Measurements from ENCODE around the gene TIMP2. TPM values are rescaled to one million over a fixed set of nuclear protein-coding genes. Genes with fewer than 3 reads are reported as not detected.

Gene TIMP2
- total RNA-seq, 4 donors from 2014 or later, result 119 to 399 (median 127) TPM

GRCh38 chr17:78853926-78854394 is 71.2 kb downstream of the TIMP2 start:
- Histone ChIP-seq H3K27me3 (no peaks in the 10 kb centered on the region), H3K36me3 (no peaks in the 10 kb centered on the region), H3K4me3 (no peak overlapping the region), H3K9me3 (no peaks in the 10 kb centered on the region), H3K4me1 (no peaks in the 10 kb centered on the region), H3K27ac (no peak overlapping the region)
- intact Hi-C loops (cut with DNase I; ENCODE audit: low total_unique reads), result no loop called here
- no peak for TF ChIP-seq CTCF (IDR thresholded peaks at IDR 0.05)
- TF ChIP-seq POLR2A (IDR thresholded peaks at IDR 0.05), result no peak
- no peak for DNase-seq

- TF ChIP-seq CTCF (IDR thresholded peaks at IDR 0.05), result no peak
- no peak for TF ChIP-seq POLR2A (IDR thresholded peaks at IDR 0.05)
- no peak overlapping the region for H3K4me3 ChIP-seq
- intact Hi-C loops (cut with DNase I; ENCODE audit: low total_unique reads), result no loop called here
- H3K27me3 ChIP-seq, result no peaks in the 10 kb centered on the region
- no peaks in the 10 kb centered on the region for H3K9me3 ChIP-seq
- H3K36me3 ChIP-seq, result no peaks in the 10 kb centered on the region
- no peak overlapping the region for H3K27ac ChIP-seq
- H3K4me1 ChIP-seq, result no peaks in the 10 kb centered on the region
- no peak for DNase-seq
Measured at GRCh38 chr17:78852709-78853121, 72.5 kb downstream of the TIMP2 start.

- TF ChIP-seq POLR2A (IDR thresholded peaks at IDR 0.05) (no peak), CTCF (IDR thresholded peaks at IDR 0.05) (no peak)
- intact Hi-C loops (cut with DNase I; ENCODE audit: low total_unique reads), result no loop called here
Measured at GRCh38 chr17:78849026-78849425, 76.2 kb downstream of the TIMP2 start.

GRCh38 chr17:78847052-78847451 is 78.1 kb downstream of the TIMP2 start:
- intact Hi-C loops (cut with DNase I; ENCODE audit: low total_unique reads), result no loop called here
- no peak overlapping the region for H3K27ac ChIP-seq
- no peak overlapping the region for H3K4me3 ChIP-seq
- no peaks in the 10 kb centered on the region for H3K9me3 ChIP-seq
- no peak for DNase-seq
- TF ChIP-seq CTCF (IDR thresholded peaks at IDR 0.05), result no peak
- no peak for TF ChIP-seq POLR2A (IDR thresholded peaks at IDR 0.05)
- H3K4me1 ChIP-seq, result no peaks in the 10 kb centered on the region
- H3K27me3 ChIP-seq, result no peaks in the 10 kb centered on the region
- H3K36me3 ChIP-seq, result no peaks in the 10 kb centered on the region

More at GRCh38 chr17:78849026-78849425, 76.2 kb downstream of the TIMP2 start:
- Histone ChIP-seq H3K9me3 (no peaks in the 10 kb centered on the region), H3K4me1 (no peaks in the 10 kb centered on the region), H3K27me3 (no peaks in the 10 kb centered on the region), H3K4me3 (no peak overlapping the region), H3K36me3 (no peaks in the 10 kb centered on the region), H3K27ac (no peak overlapping the region)
- no peak for DNase-seq

GRCh38 chr17:78844301-78845005 is 80.7 kb downstream of the TIMP2 start:
- no peak overlapping the region for H3K4me3 ChIP-seq
- no peaks in the 10 kb centered on the region for H3K36me3 ChIP-seq
- no peaks in the 10 kb centered on the region for H3K9me3 ChIP-seq
- no peak overlapping the region for H3K27ac ChIP-seq
- H3K27me3 ChIP-seq, result no peaks in the 10 kb centered on the region
- intact Hi-C loops (cut with DNase I; ENCODE audit: low total_unique reads), result no loop called here
- no peak for DNase-seq
- TF ChIP-seq POLR2A (IDR thresholded peaks at IDR 0.05) (no peak), CTCF (IDR thresholded peaks at IDR 0.05) (no peak)
- no peaks in the 10 kb centered on the region for H3K4me1 ChIP-seq

Data from uterus (tissue), 4 donors.